ENCODE results near the gene STEAP3. TPM values are rescaled to one million over a fixed set of nuclear protein-coding genes. Genes with fewer than 3 reads are reported as not detected.

STEAP3 gene
- total RNA-seq, 1 experiment from 2014 or later, result 32.3 TPM

- no TSS peak for BruUV-seq (replicated peaks)
- no peak for ATAC-seq
- Histone ChIP-seq H3K36me3 (ENCODE audit: control insufficient read depth in 1 of 2, insufficient read depth in 2 of 2, low read length in 2 of 2) (no peaks in the 10 kb centered on the region), H3K9ac (ENCODE audit: low read length) (no peak overlapping the region), H3K4me1 (ENCODE audit: control insufficient read depth in 1 of 2, insufficient read depth in 2 of 2, low read length in 2 of 2) (no peaks in the 10 kb centered on the region), H3K9me2 (ENCODE audit: insufficient read depth) (no peaks in the 10 kb centered on the region), H3K27me3 (ENCODE audit: insufficient read depth, low read length) (no peaks in the 10 kb centered on the region), H2AFZ (ENCODE audit: low read depth, low read length, poor library complexity, severe bottlenecking) (no peak overlapping the region), H3K27ac (ENCODE audit: low read depth, low read length) (no peak overlapping the region), H3K4me2 (ENCODE audit: low read length) (no peak overlapping the region), H3K9me3 (ENCODE audit: control insufficient read depth in 1 of 2, insufficient read depth in 1 of 2, low read depth in 1 of 2, low read length in 2 of 2) (no peaks in the 10 kb centered on the region), H3K4me3 (replicated peaks in 1 of 2; ENCODE audit: low read depth in 1 of 2, low read length in 2 of 2) (no peak overlapping the region), H3K79me2 (ENCODE audit: insufficient read depth, low read length) (no peaks in the 10 kb centered on the region), H4K20me1 (ENCODE audit: insufficient read depth) (no peaks in the 10 kb centered on the region)
- CTCF ChIA-PET, result interaction anchor here (0.8 to 1.2 kb wide), 2 partner anchors 11 to 430 kb away, joined by 3 to 4 read pairs; no protein-coding TSS in a partner anchor
- intact Hi-C loops (cut with micrococcal nuclease), result no loop called here
- no peak for DNase-seq (ENCODE audit: low read depth, low spot score)
- RAD21 ChIA-PET (ENCODE audit: low non-redundant PET in 1 of 2, low total read pairs in 2 of 2, uncharacterized antibody in 2 of 2, unreplicated experiment in 2 of 2), result interaction anchor here in 1 of 2 experiments (1.0 kb wide), 1 partner anchor 166 kb away, joined by 4 read pairs; no protein-coding TSS in a partner anchor
- TF ChIP-seq EZH2phosphoT487 (IDR thresholded peaks at IDR 0.05; ENCODE audit: borderline replicate concordance) (no peak), REST (IDR thresholded peaks at IDR 0.05; ENCODE audit: low read depth) (no peak), JUND (IDR thresholded peaks at IDR 0.05) (no peak), CTCF (IDR thresholded peaks at IDR 0.05 in 2 of 3, conservative IDR thresholded peaks at IDR 0.05 in 1 of 3; ENCODE audit: borderline replicate concordance in 1 of 3, insufficient read depth in 1 of 3, low read depth in 2 of 3, low read length in 2 of 3) (no peak), SP1 (IDR thresholded peaks at IDR 0.05; ENCODE audit: low read depth) (no peak), TCF7L2 (IDR thresholded peaks at IDR 0.05; ENCODE audit: borderline replicate concordance, extremely low read depth, insufficient read depth, insufficient read length) (no peak), ZBTB33 (IDR thresholded peaks at IDR 0.05; ENCODE audit: extremely low read depth, insufficient replicate concordance, low read length) (no peak), POLR2AphosphoS5 (IDR thresholded peaks at IDR 0.05; ENCODE audit: low read depth, low read length) (no peak)
- POLR2A ChIA-PET, result no interaction called here
Observed at GRCh38 chr2:119311371-119311770, 87.7 kb downstream of the STEAP3 start.

All from HCT116 (cell line).